Aorta (tissue), 5 donors: ENCODE measurements around the gene SMG7. TPM values are rescaled to one million over a fixed set of nuclear protein-coding genes. Genes with fewer than 3 reads are reported as not detected.
A peak's percentile ranks its signal among the peaks of the same experiment; 100 is the strongest.

Source experiments
- ATAC-seq: fragments of 200-7000 bp; cut with Tn5 transposase; one replicate; pipeline ENCODE4 v1.9.1; 2022; ENCODE audit warnings: moderate library complexity; ENCODE audit not compliant: low FRiP score
- DNase-seq, 2 donors: peaks; one replicate each; pipeline ENCODE4 v3.0.0-alpha.2; 2020
- H3K27ac ChIP-seq, 2 donors: one replicate each; pipeline ENCODE4 v1.5.1; 2013; ENCODE audit warnings: low read length in 2 of 2, mild to moderate bottlenecking in 2 of 2, moderate library complexity in 2 of 2, control low read depth in 1 of 2, inconsistent platforms in 1 of 2, low read depth in 1 of 2
- H3K27me3 ChIP-seq, 2 donors: one replicate each; pipeline ENCODE4 v1.6.1; 2013; ENCODE audit warnings: control low read depth in 1 of 2, low read length in 1 of 2, mild to moderate bottlenecking in 1 of 2, moderate library complexity in 1 of 2; ENCODE audit not compliant: insufficient read depth in 2 of 2, control insufficient read depth in 1 of 2
- H3K36me3 ChIP-seq, 2 donors: one replicate each; pipeline ENCODE4 v1.6.1; 2013; ENCODE audit warnings: control low read depth in 1 of 2, low read length in 1 of 2, mild to moderate bottlenecking in 1 of 2; ENCODE audit not compliant: insufficient read depth in 2 of 2, control insufficient read depth in 1 of 2
- H3K4me1 ChIP-seq, 2 donors: one replicate each; pipeline ENCODE4 v1.6.1; 2013; ENCODE audit warnings: low read length in 2 of 2, control low read depth in 1 of 2, mild to moderate bottlenecking in 1 of 2, moderate library complexity in 1 of 2; ENCODE audit not compliant: insufficient read depth in 2 of 2, control insufficient read depth in 1 of 2
- H3K4me3 ChIP-seq, 2 donors: one replicate each; pipeline ENCODE4 v1.5.1; 2013; ENCODE audit warnings: low read length in 2 of 2, control low read depth in 1 of 2, mild to moderate bottlenecking in 1 of 2
- H3K9me3 ChIP-seq: one replicate; pipeline ENCODE4 v1.6.1; 2013; ENCODE audit warnings: mild to moderate bottlenecking, low read length; ENCODE audit not compliant: control insufficient read depth
- WGBS, 2 donors: extraction: QIAGEN DNeasy Blood & Tissue Kit; methylation state at CpG; one replicate each; pipeline ENCODE4 v1.1.7; 2013; 5-methylcytosine and 5-hydroxymethylcytosine counted together
- intact Hi-C, 2 donors: fragments of 100-400 bp; cut with DNase I; formaldehyde crosslinking; loops; one replicate each; pipeline versions ENCODE4 v1.14.2 to v1.15.0; 2022
- polyA plus RNA-seq, 2 donors: library from polyadenylated mRNA; stranded (reverse); fragments of 200-250 nt; gene quantifications; one replicate each; pipeline ENCODE4 v1.2.3, GENCODE V29; 2013
- total RNA-seq, 2 donors: library from RNA; stranded (reverse); fragmentation: NEBNext Ultra II Directional; extraction: Animal tissue kit (Norgen Biotek cat#: 25700); gene quantifications; one replicate each; pipeline ENCODE4 v1.2.1, GENCODE V29; 2021
- donor health status: healthy with polysubstance abuse.
- donor health status: Bipolar disorder and iron deficiency.
- donor health status: DM: no; HTN: no; CAD: no.
- donor health status: DM: no; HTN: no; CAD: no.
- donor health status: DM: yes; HTN: yes; CAD: no.

SMG7 gene
- total and polyA plus RNA-seq, 4 donors, result 7.4 to 51.0 (median 24.1) TPM

GRCh38 chr1:183577897-183578465, 105.7 kb downstream of the SMG7 start:
- no peak for ATAC-seq
- DNase-seq, result no peak
- WGBS, 2 donors, result 84% methylated on average over 7 of the region's 7 CpGs
- H3K4me3 ChIP-seq, result no peak overlapping the region
- peaks cover 7 to 13% of the 10 kb centered on the region in 2 donors for H3K4me1 ChIP-seq
- no peaks in the 10 kb centered on the region for H3K27me3 ChIP-seq
- H3K36me3 ChIP-seq, result no peaks in the 10 kb centered on the region
- H3K9me3 ChIP-seq, result no peaks in the 10 kb centered on the region
- H3K27ac ChIP-seq, result no peak overlapping the region
- intact Hi-C loops, result loop anchor here in 1 of 2 donors (2.0 kb wide), 1 partner anchor 31 kb away; no protein-coding TSS in a partner anchor

GRCh38 chr1:183578856-183579255, 106.6 kb downstream of the SMG7 start:
- peaks cover 7 to 13% of the 10 kb centered on the region in 2 donors for H3K4me1 ChIP-seq
- WGBS, 2 donors, result 18 to 28% methylated on average over 2 of the region's 2 CpGs
- H3K27me3 ChIP-seq, result no peaks in the 10 kb centered on the region
- no peak overlapping the region for H3K4me3 ChIP-seq
- intact Hi-C loops, result no loop called here
- no peak overlapping the region for H3K27ac ChIP-seq
- no peak for DNase-seq
- no peaks in the 10 kb centered on the region for H3K9me3 ChIP-seq
- no peak for ATAC-seq
- H3K36me3 ChIP-seq, result no peaks in the 10 kb centered on the region

- H3K4me3 ChIP-seq, result no peak overlapping the region
- WGBS, 2 donors, result 46 to 57% methylated on average over 8 of the region's 8 CpGs
- H3K27me3 ChIP-seq, result no peaks in the 10 kb centered on the region
- H3K4me1 ChIP-seq, result peaks cover 7 to 13% of the 10 kb centered on the region in 2 donors
- no peak for ATAC-seq
- no peak overlapping the region for H3K27ac ChIP-seq
- no peaks in the 10 kb centered on the region for H3K36me3 ChIP-seq
- no peak for DNase-seq
- intact Hi-C loops, result no loop called here
- H3K9me3 ChIP-seq, result no peaks in the 10 kb centered on the region
Observed at GRCh38 chr1:183580281-183580682, 108.0 kb downstream of the SMG7 start.

GRCh38 chr1:183582021-183582713, 109.9 kb downstream of the SMG7 start:
- peak; percentile 58 for ATAC-seq
- H3K4me3 ChIP-seq, result no peak overlapping the region
- intact Hi-C loops, result no loop called here
- peak overlapping the region; percentile 62 to 71 for H3K27ac ChIP-seq
- 1 to 6% methylated on average over 12 of the region's 12 CpGs for WGBS, 2 donors
- DNase-seq, result peak in 1 of 2 donors; percentile 75
- peaks cover 3 to 6% of the 10 kb centered on the region in 2 donors for H3K4me1 ChIP-seq
- no peaks in the 10 kb centered on the region for H3K36me3 ChIP-seq
- no peaks in the 10 kb centered on the region for H3K27me3 ChIP-seq
- H3K9me3 ChIP-seq, result no peaks in the 10 kb centered on the region

GRCh38 chr1:183583466-183583865, 111.2 kb downstream of the SMG7 start:
- no peak for ATAC-seq
- Histone ChIP-seq H3K27ac (no peak overlapping the region), H3K9me3 (no peaks in the 10 kb centered on the region), H3K36me3 (no peaks in the 10 kb centered on the region), H3K4me3 (no peak overlapping the region), H3K4me1 (peaks cover 2 to 5% of the 10 kb centered on the region in 2 donors), H3K27me3 (no peaks in the 10 kb centered on the region)
- WGBS, 2 donors, result 73 to 74% methylated on average over 6 of the region's 6 CpGs
- intact Hi-C loops, result no loop called here
- peak in 1 of 2 donors; percentile 68 for DNase-seq

GRCh38 chr1:183584147-183584546, 111.8 kb downstream of the SMG7 start:
- Histone ChIP-seq H3K27me3 (no peaks in the 10 kb centered on the region), H3K27ac (no peak overlapping the region), H3K36me3 (no peaks in the 10 kb centered on the region), H3K9me3 (no peaks in the 10 kb centered on the region), H3K4me3 (no peak overlapping the region), H3K4me1 (peaks cover under 1 to 2% of the 10 kb centered on the region in 2 donors)
- intact Hi-C loops, result no loop called here
- no peak for ATAC-seq
- 68 to 72% methylated on average over 5 of the region's 5 CpGs for WGBS, 2 donors
- DNase-seq, result no peak

- no peaks in the 10 kb centered on the region for H3K36me3 ChIP-seq
- H3K27ac ChIP-seq, result no peak overlapping the region
- DNase-seq, result no peak
Observed at GRCh38 chr1:183585038-183585437, 112.7 kb downstream of the SMG7 start.

GRCh38 chr1:183586455-183586854, 114.2 kb downstream of the SMG7 start:
- Histone ChIP-seq H3K27ac (no peak overlapping the region), H3K27me3 (no peaks in the 10 kb centered on the region), H3K4me1 (peaks cover 0 to 2% of the 10 kb centered on the region in 2 donors), H3K9me3 (no peaks in the 10 kb centered on the region), H3K36me3 (no peaks in the 10 kb centered on the region), H3K4me3 (no peak overlapping the region)
- ATAC-seq (no peak), DNase-seq (no peak)
- 98 to 100% methylated on average over 1 of the region's 1 CpG for WGBS, 2 donors
- intact Hi-C loops, result no loop called here

More at GRCh38 chr1:183585038-183585437, 112.7 kb downstream of the SMG7 start:
- no peak for ATAC-seq
- 87 to 92% methylated on average over 6 of the region's 6 CpGs for WGBS, 2 donors
- peaks cover 0 to 2% of the 10 kb centered on the region in 2 donors for H3K4me1 ChIP-seq
- no peak overlapping the region for H3K4me3 ChIP-seq
- intact Hi-C loops, result no loop called here
- no peaks in the 10 kb centered on the region for H3K27me3 ChIP-seq
- H3K9me3 ChIP-seq, result no peaks in the 10 kb centered on the region

- DNase-seq, result no peak
- H3K4me3 ChIP-seq, result no peak overlapping the region
- H3K4me1 ChIP-seq, result peaks cover 0 to 2% of the 10 kb centered on the region in 2 donors
- no peaks in the 10 kb centered on the region for H3K9me3 ChIP-seq
- 90 to 95% methylated on average over 8 of the region's 8 CpGs for WGBS, 2 donors
- H3K27me3 ChIP-seq, result no peaks in the 10 kb centered on the region
- no peak overlapping the region for H3K27ac ChIP-seq
- ATAC-seq, result no peak
- H3K36me3 ChIP-seq, result no peaks in the 10 kb centered on the region
- intact Hi-C loops, result no loop called here
Observed at GRCh38 chr1:183586926-183587325, 114.6 kb downstream of the SMG7 start.
